Muscle layer of colon (tissue), 2 donors: ENCODE measurements around the gene LRRC42.

ENCODE experiments used
- H3K27ac ChIP-seq: one replicate; pipeline ENCODE4 v1.7.0; 2013; ENCODE audit warnings: low read depth, mild to moderate bottlenecking, low read length, moderate library complexity
- H3K27me3 ChIP-seq, 2 donors: one replicate each; pipeline ENCODE4 v1.7.0; 2013; ENCODE audit warnings: low read length in 2 of 2, mild to moderate bottlenecking in 2 of 2; ENCODE audit not compliant: insufficient read depth in 2 of 2, control insufficient read depth in 1 of 2
- H3K36me3 ChIP-seq: one replicate; pipeline ENCODE4 v1.7.0; 2013; ENCODE audit warnings: mild to moderate bottlenecking, low read length; ENCODE audit not compliant: insufficient read depth
- H3K4me1 ChIP-seq: one replicate; pipeline ENCODE4 v1.7.0; 2013; ENCODE audit warnings: mild to moderate bottlenecking, low read length; ENCODE audit not compliant: insufficient read depth
- H3K4me3 ChIP-seq, 2 donors: one replicate each; pipeline ENCODE4 v1.7.0; 2013; ENCODE audit warnings: low read length in 2 of 2, low read depth in 1 of 2, mild to moderate bottlenecking in 1 of 2, moderate library complexity in 1 of 2
- H3K9ac ChIP-seq: one replicate; pipeline ENCODE4 v1.7.0; 2013; ENCODE audit warnings: low read length
- H3K9me3 ChIP-seq: one replicate; pipeline ENCODE4 v1.7.0; 2013; ENCODE audit warnings: mild to moderate bottlenecking, low read length
- donor health status: abdominal sarcoma.
- donor health status: Adenocarcinoma of cecum.

The LRRC42 gene, protein sequence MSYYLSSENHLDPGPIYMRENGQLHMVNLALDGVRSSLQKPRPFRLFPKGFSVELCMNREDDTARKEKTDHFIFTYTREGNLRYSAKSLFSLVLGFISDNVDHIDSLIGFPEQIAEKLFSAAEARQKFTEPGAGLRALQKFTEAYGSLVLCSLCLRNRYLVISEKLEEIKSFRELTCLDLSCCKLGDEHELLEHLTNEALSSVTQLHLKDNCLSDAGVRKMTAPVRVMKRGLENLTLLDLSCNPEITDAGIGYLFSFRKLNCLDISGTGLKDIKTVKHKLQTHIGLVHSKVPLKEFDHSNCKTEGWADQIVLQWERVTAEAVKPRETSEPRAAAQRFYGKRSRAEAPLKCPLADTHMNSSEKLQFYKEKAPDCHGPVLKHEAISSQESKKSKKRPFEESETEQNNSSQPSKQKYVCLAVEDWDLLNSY

DNA sequence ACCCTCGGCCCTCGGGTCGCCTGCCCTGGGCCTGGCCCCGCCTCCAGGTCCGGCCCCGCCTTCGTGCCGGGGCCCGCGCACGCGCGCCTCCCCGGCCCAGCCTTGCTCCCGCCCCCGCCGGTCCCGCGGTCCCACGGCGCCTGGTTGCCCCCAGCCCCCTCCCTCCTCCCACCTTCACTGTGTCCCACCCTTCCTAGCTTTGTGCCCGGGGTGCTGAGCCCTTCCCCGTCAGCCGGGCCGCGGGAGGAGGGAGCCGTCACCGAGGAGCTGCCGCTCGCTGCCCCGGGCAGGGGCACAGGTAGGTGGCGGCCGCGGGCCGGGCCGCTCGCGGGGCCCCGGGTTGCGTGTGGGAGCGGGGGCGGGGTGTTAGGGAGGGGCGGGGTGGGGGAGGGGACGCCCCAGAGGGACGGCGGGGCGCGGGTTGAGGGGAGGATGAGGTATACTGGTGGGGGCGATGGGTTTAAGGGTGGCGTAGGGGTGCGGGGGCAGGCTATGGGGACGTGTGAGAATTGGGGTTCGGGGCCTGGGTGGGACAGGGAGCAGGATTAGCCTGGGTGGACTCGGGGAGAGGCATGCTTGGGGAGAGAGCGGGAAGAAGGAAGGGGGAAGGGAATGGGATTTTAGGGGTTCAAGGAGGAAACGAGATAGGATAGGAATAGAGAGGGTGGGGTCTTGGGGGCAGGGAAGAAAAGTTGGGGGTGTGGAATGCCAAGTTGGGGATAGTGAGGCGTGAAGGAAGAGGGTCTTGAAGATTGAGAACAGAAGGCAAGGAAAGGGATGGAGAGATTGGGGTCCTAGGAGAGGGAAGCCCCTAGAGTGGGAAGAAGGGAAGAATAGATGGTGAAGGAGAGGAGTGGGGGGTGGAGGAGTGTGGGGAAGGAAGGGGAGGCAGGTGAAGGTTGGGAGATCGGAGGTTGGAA is at the start of gene LRRC42:
Gene LRRC42, plus strand, starts transcription at position 99 of the 920 bp plus-strand sequence. CDS start 5,650 bp downstream, outside the sequence.
- Histone ChIP-seq H3K4me3 (peak within 1 kb of the TSS; percentile 74 to 80), H3K27me3 (no peaks in the 10 kb centered on the region), H3K9me3 (no peaks in the 10 kb centered on the region), H3K36me3 (no peaks in the 10 kb centered on the region), H3K9ac (peak within 1 kb of the TSS; percentile 46), H3K4me1 (peaks cover 37% of the 10 kb centered on the region), H3K27ac (peak within 1 kb of the TSS; percentile 94)

DNA sequence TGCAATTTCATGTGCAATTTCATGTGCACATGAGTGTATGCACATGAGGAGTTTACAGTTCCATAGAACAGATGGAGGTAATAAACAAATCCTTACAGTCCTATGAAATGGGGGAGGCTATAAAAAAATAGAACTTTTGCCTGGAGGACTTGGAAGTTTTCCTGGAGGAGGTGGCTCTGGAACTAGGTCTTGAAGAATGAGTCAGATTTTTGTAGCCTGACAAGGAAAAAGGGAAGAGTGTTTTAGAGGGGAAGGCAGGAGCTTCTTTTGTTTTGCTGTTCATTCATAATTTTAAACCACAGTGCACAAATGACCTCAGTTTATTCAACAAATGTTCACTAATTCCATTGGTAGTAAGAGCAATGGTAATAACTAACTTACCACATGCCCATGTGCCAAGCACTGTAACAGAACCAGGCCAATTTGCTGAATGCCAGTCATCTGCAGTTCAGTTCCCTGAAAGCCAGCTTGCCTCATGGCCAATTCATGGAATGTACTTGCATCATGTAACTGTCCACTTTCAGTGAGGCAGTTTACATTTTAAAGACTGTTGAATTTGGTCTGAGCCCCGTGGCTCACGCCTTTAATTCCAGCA is 49.4 kb upstream of the LRRC42 start:
- Histone ChIP-seq H3K27ac (peak overlapping the region; percentile 32), H3K9ac (no peak overlapping the region), H3K4me1 (peaks cover 28% of the 10 kb centered on the region), H3K4me3 (no peak overlapping the region), H3K27me3 (no peaks in the 10 kb centered on the region), H3K36me3 (no peaks in the 10 kb centered on the region), H3K9me3 (no peaks in the 10 kb centered on the region)

DNA sequence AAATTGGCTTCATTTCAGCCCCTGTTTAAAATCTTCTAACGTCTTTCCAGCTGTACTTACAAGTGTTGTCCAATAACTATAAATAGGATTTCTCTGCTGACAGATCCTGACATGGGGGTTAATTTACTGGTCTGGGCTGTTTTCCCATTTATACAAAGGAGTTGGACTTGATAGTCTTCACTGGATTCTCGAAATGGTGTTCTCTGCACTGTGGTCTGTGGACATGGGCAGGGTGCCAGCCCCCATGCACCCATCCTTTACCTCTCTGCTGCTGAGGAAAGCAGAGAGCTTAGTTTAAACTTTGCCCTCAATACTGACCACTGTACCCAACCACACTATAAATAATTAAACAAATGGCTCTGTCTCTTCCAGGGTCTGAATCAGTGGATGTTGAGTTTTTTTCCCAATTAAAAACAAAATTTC is 46.9 kb upstream of the LRRC42 start:
- Histone ChIP-seq H3K4me1 (peaks cover 28% of the 10 kb centered on the region), H3K27ac (no peak overlapping the region), H3K9ac (no peak overlapping the region)

DNA sequence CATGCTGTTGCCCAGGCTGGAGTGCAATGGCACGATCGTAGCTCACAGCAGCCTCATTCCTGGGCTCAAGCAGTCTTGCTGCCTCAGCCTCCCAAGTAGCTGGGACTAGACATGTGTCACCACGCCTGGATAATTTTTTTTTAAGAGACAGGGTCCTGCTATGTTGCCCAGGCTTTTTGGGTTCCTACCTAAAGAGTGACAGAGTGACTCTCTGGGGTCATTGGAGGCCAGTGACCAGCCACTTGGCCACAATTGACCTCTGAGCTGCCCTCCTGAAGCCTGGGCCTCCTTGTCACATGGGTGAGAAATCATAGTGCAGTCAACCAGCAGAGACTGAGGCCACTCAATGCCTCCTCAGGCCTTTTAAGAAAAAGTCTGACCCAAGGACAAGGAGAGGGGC is 46.4 kb upstream of the LRRC42 start:
- Histone ChIP-seq H3K4me3 (no peak overlapping the region), H3K36me3 (no peaks in the 10 kb centered on the region), H3K27ac (no peak overlapping the region), H3K4me1 (peaks cover 28% of the 10 kb centered on the region), H3K9me3 (no peaks in the 10 kb centered on the region), H3K9ac (no peak overlapping the region), H3K27me3 (no peaks in the 10 kb centered on the region)

More for the DNA sequence above, 46.9 kb upstream of the LRRC42 start:
- Histone ChIP-seq H3K9me3 (no peaks in the 10 kb centered on the region), H3K27me3 (no peaks in the 10 kb centered on the region), H3K4me3 (no peak overlapping the region), H3K36me3 (no peaks in the 10 kb centered on the region)

DNA sequence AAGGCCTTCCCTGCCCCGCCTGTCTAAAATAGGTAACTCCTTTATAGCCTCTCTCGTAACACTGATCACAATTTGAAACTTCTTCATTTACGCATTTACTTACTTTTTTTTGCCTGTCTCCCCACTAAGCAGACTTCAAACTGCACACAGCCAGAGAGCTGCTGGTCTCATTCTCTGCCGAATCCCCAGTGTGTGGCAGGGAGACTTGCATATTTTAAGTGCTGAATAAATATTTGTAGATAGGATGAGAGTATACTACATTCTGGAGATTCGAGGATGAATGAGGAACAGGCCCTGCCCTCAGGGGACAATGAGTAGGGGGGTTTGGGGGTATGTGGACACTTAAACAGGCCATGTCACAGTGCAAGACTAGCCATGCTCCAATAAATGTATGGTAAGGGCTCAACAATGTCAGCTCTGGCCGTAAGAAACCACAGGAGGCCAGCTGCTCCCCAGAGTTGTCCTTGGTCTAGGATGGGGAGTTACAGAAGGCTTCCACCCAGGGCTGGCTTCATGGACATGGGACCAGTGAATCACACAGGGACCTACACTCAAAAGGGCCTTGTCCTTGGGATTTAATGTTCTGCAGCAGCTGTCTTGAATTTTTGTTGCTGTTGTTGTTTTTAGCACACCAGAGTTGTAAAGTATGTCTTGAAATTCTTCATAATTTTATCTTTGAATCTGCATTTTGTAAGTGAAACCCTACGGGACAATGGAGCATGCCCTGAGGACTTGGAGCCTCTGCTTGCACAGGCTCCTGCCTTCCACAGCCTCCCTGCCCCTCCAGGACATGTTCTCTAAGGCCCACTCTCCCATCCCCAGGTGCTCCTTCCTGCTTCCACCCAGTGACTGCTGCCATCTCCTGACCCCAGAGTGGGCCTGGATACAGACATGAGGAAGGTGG is 43.7 kb upstream of the LRRC42 start:
- Histone ChIP-seq H3K4me1 (peaks cover 18% of the 10 kb centered on the region), H3K9ac (no peak overlapping the region), H3K4me3 (no peak overlapping the region), H3K27me3 (no peaks in the 10 kb centered on the region), H3K9me3 (no peaks in the 10 kb centered on the region), H3K27ac (no peak overlapping the region), H3K36me3 (no peaks in the 10 kb centered on the region)

DNA sequence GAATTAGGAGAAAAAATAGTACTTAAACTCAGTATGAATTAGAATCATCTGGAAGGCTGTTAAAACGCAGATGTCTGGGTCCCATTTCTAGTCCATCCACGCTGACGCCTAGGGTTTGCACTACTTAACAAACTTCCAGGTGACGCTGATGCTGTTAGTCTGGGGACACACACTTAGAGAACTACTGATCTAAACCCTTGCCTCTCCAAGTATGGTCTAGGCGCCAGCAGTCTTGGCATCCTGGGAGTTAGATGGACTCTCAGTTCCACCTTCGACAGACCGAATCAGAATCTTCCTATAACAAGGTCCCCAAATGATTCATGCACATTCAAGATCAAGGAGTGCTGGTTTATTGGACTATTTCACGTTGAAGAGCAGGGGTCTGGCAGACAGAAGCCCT is 40.6 kb upstream of the LRRC42 start:
- H3K4me3 ChIP-seq: no peak overlapping the region
- no peaks in the 10 kb centered on the region for H3K27me3 ChIP-seq
- no peaks in the 10 kb centered on the region for H3K4me1 ChIP-seq
- H3K9me3 ChIP-seq: no peaks in the 10 kb centered on the region
- no peaks in the 10 kb centered on the region for H3K36me3 ChIP-seq
- no peak overlapping the region for H3K27ac ChIP-seq
- H3K9ac ChIP-seq: no peak overlapping the region

DNA sequence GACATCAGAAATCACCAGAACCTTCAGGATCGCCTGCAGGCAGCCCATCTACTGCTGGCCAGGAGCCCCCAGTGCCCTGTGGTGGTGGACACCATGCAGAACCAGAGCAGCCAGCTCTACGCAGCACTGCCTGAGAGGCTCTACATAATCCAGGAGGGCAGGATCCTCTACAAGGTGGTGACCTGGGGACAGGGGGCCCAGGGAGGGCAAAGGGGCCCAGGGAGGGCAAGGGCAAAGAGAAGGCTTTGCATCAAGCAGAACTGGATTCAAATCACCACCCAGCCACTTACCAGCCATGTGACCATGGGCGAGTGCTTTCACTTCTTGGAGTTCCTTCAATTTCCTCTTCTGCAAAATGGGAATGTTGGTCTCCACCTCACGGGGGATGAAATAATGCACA is 40.0 kb upstream of the LRRC42 start:
- H3K27me3 ChIP-seq: no peaks in the 10 kb centered on the region
- H3K9ac ChIP-seq: no peak overlapping the region
- H3K9me3 ChIP-seq: no peaks in the 10 kb centered on the region
- no peak overlapping the region for H3K4me3 ChIP-seq
- H3K4me1 ChIP-seq: no peaks in the 10 kb centered on the region
- no peaks in the 10 kb centered on the region for H3K36me3 ChIP-seq
- H3K27ac ChIP-seq: no peak overlapping the region

DNA sequence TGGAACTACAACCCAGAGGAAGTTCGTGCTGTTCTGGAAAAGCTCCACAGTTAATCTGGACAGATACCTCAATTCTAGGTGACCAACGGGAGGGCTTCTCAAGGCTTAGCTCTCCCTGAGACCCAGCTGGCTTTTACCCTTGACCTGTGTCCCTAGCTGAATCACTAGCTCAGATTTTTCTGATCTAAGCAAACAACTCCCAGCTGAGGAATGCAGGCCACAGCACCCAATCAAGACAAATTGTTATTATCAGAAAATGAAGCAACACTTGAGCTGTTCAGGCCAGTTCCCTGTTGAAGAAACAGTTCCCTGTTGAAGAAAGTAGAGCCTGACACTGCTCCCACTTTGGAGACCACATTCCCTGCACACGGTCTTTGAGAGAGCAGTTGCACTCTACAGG is 36.2 kb upstream of the LRRC42 start:
- Histone ChIP-seq H3K4me3 (no peak overlapping the region), H3K36me3 (peaks cover 3% of the 10 kb centered on the region), H3K9me3 (no peaks in the 10 kb centered on the region), H3K9ac (no peak overlapping the region), H3K4me1 (no peaks in the 10 kb centered on the region), H3K27me3 (no peaks in the 10 kb centered on the region), H3K27ac (no peak overlapping the region)

DNA sequence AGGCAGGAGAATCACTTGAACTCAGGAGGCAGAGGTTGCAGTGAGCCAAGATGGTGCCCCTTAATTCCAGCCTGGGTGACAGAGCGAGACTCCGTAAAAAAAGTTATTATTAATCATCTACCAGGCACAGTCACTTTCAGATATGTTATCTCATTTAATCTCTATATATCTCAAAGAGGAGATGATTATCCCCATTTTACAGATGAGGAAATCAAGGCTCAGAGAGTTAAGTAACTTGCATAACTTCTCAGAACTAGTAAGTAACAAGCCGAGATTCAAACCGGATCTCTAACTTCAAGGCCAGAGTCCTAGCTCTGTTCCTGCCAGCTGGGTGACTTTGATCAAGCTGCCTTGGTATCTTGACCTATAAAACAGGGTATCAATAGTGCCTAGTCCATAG is 34.7 kb upstream of the LRRC42 start:
- H3K4me1 ChIP-seq: no peaks in the 10 kb centered on the region
- no peak overlapping the region for H3K27ac ChIP-seq
- H3K36me3 ChIP-seq: peaks cover 4% of the 10 kb centered on the region
- H3K9me3 ChIP-seq: no peaks in the 10 kb centered on the region
- no peak overlapping the region for H3K4me3 ChIP-seq
- no peak overlapping the region for H3K9ac ChIP-seq
- no peaks in the 10 kb centered on the region for H3K27me3 ChIP-seq

DNA sequence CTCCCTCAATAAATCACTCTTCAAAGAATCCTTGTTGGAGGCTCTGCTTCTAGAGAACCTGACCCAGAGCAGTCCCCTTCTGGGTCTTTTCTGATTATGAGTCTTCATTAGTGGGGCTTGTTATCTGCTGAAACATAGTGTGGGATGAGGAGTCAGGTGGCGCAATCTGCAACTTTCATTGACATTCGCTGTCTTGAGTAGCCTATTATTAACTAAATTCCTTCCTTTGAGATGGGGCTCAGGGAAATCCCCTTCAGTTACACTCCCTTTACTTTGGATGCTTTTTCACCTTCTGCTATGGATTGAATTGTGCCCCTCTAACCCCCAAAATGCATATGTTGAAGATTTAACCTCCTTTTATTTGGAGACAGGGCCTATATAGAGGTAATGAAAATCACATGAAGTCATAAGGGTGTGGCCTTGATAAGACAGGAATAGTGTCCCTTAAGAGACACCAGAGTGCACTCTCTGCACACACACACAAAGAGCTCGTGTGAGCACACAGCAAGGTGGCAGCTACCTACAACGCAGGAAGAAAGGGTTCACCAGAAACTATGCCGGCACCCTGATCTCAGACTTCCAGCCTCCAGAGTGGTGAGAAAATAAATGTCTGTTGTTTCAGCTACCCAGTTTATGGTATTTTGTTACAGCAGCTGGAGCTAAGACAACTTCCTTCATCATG is 32.7 kb upstream of the LRRC42 start:
- Histone ChIP-seq H3K27me3 (no peaks in the 10 kb centered on the region), H3K9ac (no peak overlapping the region), H3K4me1 (no peaks in the 10 kb centered on the region), H3K27ac (no peak overlapping the region), H3K9me3 (no peaks in the 10 kb centered on the region), H3K36me3 (peaks cover 8% of the 10 kb centered on the region), H3K4me3 (no peak overlapping the region)
